Kidney tubule cell (primary cell): ENCODE measurements around the gene ABCC8.

ENCODE experiments used
- DNase-seq: peaks from one replicate; pipeline ENCODE4 v3.0.0-alpha.2; 2018; ENCODE audit warnings: low spot score

ABCC8 gene

DNA sequence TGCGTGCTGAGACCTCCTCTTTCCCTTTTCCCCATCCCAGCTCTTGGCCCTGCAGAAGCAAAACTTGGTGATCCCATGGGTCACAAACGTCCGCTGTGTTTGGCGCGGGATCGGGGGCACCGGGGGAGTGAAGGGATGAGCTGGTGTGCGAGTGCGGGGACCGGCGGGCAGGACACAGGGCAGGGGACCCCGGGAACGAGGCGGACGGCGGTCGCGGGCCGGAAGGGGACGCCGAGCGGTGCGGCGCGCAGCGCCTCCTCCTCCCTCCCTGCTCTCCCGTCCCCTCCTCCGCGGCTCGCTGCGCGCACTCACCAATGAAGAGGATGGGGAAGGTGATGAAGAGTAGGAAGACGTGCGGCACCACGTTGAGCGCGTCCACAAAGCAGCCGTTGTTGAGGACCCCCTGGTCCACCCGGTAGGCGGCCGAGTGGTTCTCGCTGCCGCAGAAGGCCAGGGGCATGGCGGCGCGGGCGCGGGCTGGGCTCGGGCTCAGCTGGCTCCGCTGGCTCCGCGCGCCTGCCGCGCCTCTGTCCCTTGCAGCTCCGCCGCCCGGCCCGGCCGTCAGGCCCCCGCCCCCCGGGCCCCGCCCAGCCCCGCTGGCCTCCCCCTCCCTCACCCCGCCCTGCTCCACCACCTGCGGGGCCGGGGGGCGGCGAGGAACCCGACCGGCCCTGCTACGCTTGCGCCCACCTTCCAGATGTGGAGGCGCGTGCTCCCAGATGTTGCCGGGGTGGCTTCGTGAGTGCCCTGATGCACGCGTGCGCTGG, at the start of gene ABCC8:
Gene ABCC8 (minus strand): TSS at position 529 of the 767 bp plus-strand sequence. CDS start 69 bp downstream, at position 460.
- no peak for DNase-seq

DNA sequence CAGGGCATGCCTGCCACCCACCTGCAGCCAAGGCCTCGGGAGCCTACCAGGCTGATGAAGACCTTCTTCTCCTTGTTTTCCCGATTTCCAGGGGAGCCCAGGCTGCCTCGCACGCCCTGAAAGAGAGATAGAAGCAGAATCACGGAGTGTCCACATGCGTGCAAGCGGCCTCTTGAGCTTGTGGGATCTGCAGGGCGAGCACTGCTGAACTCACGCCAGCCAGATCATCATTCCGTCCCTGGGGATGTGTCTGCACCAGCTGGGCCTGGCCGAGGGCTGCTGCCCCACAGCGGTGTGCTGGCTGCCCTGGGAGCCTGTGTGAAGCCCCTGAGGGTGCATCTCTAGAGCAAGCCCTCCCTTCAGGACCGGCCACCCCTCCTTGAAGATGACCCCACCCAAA, 49.7 kb upstream of the ABCC8 start:
- no peak for DNase-seq

DNA sequence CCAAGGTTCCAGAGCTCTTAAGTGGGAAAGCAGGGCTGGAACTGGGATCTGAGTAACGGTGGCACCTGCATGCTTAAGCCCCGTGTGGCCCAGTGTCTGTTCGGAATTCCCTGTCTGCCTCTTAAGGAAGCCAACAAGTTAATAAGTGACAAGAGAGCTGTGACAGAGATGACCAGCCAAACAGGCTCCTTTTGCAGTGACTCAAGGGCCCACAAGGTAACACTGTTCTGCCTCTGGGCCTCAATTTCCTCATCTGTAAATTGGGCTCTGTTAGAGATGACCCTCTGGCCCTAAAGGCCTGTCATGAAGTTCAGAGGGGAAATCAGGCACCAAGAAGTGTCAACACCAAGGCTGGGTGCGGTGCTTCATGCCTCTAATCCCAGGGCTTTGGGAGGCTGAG, 48.9 kb upstream of the ABCC8 start:
- DNase-seq: peak; percentile 89

DNA sequence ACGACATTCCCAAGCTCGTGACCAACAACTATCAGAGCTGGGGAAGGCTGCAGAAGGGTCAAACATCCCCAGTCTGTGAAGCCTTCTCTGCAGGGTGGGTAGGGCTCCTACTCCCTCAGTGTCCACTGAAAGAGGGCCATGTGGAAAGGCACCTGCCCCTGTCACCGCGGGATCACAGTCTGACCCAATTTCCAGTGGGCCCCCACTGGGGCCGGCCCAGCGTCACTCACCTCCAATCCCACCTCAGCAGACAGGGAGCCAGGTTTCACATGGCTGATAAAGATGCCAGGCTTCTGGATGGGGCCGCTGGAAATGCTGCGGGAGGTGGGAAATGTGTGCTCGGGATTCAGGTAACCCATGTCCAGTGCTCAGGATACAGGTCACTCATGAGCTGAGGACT, 47.6 kb upstream of the ABCC8 start:
- no peak for DNase-seq

DNA sequence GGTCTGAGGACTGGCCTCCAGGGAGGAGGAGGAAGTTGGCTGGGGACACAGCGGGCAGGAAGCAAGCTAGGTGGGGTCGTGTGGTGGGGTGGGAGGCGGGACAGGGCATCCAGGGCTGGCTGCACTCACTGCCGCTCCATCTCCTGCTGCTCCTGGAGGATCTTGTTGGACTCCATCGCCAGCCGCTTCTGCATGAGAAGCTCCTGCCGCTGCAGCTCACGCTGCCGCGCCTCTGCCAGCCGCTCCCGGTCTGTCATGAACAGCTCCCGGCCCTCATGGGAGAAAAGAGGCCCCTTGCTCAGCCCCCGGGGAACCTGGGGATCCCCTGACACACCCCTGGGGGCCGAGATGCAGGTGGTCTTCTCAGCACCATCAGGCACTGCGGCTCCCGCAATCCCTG, 46.0 kb upstream of the ABCC8 start:
- no peak for DNase-seq

DNA sequence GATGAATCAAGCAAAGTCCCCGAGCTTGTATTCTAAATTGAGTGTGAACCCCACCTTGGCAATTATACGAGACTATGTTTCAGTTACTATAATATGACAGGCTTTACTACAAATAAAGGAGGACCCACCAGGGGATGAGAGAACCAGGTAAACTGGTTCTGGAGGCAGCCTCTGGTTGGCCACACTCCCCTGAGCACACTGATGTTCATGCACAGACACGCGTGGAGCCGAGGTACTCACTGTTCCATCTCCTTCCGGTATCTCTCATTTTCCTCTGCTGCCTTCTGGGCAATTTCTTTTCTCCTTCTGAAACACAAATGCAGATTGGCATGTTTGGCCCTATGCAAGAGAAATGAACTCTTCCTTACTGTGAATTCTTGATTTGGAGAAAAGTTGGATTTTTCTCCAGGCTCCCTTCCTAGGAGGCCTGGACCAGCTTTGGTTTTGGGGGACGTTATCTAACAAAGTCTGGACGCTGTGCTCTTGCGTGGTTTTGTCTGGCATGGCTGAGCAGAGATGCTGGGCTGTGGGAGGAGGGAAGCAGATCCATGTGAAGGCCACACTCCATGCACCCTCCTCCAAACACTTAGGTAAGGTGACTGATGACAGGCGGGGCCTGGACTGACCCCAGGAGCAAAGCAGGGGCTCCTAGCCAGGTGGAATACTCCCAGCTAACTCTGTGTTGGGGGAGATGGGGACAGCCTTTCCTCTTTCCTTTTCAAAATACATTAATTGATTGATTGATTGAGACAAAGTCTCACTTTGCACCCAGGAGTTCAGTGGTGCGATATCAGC, 44.7 kb upstream of the ABCC8 start:
- no peak for DNase-seq

DNA sequence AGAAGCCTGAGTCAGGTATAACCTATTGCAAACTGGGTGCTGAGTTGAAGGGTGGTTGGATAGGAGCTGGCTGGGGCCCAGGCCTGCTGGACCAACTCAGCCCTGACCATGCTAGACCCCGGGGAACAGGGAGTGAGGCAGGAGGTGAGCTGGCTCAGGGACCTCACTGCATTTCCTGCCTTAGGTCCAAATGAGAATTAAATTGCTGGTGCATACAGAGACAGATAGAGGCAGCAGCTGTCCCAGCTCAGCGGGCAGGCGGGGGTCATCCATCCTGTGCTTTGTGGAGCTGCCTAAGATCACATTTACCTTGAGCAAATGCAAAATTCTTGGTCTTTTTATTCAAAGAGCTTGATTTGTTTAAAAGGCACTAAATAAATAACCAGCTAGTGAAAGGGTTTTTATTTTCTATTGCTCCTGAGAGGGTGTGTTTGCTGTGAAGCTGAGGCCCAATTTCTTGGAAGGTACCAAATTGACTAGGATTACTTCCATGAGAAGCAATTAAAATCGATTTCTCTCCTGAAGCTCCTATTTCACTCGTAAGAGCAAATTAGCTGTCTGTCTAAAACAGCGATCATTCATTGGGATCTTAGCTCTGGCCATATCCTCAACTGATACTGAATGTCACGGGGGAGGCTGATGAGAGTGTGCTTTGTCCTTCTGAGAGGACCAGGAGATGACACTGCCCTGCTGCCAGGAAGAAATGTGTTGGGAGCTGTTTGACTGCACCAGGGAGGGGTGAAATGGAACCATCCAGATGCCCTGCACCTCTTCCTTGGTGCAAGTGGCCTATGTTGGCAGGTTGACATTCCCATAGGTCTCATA, 42.6 kb upstream of the ABCC8 start:
- DNase-seq: no peak

DNA sequence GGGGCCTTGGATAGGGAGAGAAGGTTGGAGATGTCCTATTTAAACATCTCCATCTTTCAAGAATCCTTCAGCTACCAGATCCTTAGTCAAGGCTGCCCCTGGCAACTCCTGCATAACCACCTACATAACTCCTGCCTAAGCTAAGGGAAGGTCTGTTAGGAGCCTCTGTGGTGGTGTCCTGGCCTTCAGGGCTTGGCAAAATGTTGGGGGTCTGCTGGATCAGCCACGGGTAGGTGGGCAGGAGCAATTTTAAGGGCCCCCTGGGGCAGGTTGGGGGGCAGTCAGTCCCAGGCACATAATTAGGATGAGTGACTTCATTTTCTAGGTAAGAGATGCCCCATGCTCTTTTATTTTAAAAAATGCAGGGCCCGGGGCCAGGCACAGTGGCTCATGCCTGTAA, 41.7 kb upstream of the ABCC8 start:
- no peak for DNase-seq

DNA sequence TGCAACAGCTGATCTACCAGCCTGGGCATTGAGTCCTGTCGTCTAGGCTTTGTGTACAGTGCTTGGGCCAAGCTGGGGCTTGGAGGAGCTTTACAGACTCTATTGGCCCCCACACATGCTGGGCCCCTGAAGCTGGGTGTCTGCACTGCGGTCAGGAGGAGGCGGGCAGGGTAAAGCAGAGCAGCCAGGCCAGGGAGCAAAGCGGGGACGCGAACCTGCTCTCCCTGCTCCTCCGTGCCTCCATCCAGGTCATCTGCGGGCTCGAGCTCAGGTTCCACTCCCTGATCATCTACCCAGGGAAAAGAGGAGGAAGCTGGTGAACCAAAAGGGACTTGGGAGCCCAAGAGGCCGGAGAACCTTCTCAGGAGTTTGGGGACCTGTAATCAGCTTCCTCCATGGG, 40.5 kb upstream of the ABCC8 start:
- no peak for DNase-seq

DNA sequence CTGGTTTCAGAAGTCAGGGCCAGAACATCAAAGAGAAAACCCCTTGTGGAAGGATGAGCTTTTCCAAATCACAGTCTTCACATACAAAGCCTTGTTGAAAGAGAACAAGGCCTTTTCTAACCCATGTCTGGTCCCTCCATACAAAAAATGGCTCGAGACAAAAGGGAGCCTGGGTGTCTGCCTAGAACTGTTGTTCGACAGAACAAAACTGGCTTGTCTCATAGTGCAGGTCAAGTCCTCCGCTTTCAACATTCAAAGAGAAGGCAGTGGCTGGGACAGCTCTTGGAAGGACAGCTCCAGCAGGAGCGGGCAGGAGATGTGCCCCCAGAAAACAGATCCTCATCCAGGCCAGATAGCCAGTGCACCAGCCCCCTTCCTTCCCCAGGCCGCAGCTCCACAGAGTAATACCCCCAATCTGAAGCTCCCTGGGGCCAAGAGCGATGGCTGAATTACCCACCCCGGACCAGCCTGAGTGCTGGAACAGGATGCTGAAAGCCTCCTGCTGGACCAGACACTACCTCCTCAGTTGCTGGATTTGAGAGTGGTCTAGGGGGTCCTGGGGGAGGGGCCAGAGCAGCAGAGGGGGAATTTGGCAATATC, 40.0 kb upstream of the ABCC8 start:
- no peak for DNase-seq

DNA sequence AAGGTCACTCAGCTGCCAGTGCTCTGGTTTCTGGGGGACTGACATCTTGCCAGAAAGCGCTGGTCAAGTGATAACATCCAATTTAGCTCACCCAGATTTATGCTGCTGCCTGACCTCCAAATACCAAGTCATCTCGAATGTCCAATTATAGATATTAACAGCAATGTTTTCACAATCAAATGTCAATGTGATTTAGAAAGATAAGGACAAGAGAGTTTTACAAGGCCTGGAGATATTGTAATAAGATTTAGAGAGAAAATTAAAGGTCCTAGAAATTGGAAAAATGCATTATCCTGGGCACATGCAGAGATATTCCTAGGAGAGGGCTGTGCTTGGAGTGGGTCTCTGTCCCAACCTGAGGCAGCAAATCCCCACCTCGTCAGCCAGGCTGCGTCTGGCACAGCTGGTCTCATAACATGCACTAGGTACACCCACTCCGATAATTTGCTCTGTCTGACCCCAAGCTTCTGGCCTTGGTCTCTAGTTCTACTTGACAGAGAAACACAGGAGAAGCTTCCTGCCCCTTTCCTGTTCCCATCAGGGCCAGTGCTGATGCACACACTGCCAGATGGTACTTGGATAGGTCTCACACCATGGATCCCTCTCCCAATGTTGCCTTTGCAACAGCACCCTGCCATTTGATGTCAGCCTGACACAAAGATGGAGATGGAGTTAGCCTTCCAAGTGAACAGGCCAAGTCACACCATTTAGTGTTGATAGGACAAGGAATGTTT, 39.0 kb upstream of the ABCC8 start:
- DNase-seq: no peak

DNA sequence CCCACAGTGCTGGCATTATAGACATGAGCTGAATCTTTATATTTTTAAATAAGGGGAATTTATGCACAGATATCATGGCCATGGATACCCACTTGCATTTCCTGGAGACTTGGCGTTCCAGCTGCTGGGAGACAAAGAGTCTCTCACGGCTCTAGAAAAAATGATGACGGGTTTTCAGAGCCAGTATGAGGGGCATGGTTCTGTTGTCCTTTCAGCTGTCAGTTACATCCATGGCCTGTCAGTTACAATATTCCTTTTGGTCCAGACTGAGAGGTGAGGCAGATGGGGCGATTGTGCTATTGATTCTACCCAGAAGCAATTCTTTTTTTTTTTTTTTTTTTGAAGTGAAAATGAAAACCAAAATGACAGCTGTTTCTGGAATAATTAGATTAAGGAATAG, 37.8 kb upstream of the ABCC8 start:
- DNase-seq: no peak

DNA sequence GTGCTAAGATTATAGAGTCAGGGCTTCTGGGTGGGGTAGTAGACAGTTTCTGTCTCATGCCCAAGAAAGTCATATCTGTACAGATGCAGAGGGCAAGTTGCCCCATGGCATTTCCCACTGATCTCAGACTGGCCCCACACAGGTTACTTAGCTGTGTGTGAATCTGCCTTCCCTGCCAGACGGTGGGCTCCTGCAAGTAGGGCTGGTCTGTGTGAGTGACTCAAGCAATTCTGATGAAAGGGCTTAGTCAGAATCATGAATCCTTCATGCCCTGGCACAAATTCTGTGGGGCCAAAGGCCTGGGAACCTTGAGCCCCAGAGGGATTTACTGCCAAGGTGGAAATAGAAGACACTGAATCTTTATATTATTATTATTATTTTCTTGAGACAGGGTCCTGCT, 37.2 kb upstream of the ABCC8 start:
- DNase-seq: peak; percentile 61

DNA sequence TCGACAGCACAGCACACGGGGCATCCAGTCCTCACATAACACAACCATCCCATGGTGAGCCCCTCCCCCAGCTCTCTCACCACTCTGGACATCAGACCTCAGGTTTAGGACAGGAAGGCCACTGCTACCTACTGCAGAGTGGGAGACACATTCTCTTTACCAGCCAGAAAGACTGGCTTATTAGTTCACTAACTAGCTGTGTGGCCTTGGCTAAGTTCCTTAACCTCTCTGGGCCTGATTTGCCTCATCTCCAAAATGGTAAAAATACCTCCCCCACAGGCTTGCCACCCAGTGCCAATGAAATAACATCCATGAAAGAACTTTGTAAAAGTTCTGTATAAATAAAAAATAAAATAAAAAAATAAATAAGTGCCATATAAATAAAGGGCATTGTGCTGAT, 35.5 kb upstream of the ABCC8 start:
- DNase-seq: no peak

DNA sequence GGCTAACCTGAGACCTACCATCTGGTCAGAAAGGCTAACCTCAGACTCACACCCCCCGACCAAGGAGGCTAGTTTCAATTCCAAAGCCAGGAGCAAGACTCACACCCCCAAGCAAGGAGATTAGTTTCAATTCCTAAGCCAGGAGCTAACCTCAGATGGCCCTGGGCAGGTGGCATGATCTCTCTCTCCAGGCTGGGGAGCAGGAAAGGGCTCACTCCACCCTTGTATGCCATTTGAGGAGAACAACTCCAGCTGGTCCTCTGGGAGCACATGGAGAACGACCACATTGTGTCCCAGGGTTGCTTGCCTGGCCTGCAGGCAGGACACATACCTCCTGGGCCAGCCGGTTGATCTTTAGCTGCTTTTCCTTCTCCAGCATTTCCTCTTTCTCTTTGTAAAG, 34.9 kb upstream of the ABCC8 start:
- no peak for DNase-seq

DNA sequence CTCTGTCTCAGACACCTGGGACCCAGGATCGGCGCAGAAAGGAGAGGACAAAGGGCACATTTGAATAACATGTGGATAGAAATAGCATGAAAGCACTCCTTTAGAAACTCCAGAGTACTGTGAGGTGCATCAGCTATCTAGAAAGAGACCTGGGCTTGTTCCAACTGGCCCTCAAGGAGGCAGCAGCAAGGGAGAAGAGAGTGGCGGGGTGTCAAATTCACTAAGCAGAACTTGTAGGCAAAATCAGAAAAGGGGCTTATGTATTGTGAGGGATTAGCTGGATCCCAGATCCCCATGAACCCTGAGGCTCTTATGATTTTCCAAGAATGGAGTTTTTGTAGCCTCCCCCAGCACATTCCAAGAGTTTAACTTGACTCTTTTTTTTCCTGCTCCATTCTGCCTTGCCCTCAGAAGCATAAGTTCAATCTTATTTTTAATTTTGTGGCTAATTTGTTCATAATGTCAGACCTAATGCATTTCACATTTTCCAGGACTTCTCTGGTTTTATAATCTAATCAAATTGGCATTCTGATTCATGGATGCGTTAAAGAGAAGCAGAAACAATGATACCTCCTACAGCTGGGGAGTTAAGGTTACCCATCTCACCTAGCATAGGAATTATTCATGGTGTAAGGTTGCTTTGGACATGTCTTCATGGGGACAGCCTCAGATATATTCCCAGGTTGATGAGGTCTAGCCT, 34.0 kb upstream of the ABCC8 start:
- no peak for DNase-seq

DNA sequence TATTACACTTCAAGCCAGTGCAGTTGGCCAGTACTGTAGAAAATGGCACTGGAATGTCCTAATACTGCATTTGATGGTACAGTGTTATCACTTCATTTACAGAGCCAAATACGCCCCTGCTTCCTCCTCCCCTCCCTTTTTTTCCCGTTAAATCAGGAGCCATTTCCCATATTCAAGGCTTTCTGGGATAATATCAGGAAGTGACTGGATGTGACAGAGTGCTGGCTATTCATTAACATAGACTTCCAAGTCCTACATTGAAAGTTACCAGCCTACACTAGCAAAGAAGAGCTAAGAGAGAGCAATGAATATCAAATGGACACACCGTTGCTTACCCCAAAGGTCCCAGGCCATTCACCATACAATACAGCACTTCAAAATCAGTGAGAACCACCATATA, 32.1 kb upstream of the ABCC8 start:
- peak; percentile 72 for DNase-seq

DNA sequence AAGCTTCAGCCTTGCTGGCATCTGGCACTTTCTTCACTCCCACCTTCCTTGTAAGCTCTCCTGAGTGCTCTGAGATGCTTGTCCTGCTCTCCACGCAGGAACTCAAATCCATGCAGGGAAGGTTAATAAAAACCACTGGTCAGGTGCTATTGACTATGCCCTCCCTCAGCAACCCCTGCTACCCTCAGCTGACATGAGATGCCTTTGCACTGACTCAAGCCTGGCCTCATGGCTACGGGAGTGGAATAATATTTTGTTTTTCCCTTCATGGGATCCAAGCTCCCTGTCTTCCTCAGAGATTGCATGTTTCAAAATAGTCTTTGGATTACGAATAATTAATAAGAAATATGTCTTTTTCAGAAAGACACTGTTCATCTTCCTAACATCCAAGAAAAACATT, 31.7 kb upstream of the ABCC8 start:
- DNase-seq: peak; percentile 89

DNA sequence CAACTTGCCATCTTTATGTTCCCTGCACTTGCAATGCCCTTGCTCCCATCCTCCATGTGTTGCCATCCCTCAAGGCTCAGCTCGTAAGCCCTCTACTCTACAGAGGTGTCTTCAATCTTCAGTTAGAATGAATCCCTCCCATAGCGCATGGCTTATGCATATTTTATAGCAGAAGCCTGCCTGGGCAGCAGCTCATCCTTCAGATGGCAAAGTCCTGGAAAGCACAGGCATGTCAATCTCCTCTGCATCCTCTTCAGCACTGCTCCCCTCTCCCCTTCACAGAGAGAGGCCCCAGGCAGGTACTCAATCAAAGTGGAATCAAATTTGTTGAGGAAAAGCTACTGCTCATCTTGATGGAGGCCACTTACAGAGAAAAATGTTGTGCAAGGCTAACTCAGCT, 31.1 kb upstream of the ABCC8 start:
- DNase-seq: no peak

DNA sequence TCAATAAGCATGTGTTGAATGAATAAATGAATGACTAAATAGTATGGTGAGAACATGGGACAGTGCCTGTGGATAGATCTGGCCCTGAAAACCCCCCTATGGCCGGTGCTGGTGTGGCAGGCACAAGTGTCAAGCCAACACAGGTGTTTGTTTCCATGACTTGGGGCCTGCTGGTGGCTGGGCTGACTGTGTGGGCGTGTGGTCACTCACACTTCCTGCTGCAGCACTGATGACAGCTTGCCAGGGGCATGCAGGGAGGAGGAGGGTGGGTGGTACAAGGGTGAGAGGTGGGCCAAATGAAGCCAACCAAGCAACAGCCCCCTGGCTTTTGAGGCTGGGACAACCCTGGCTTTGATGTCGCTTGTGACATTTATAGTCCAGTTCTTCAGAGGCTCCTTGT, 30.3 kb upstream of the ABCC8 start:
- peak; percentile 69 for DNase-seq

DNA sequence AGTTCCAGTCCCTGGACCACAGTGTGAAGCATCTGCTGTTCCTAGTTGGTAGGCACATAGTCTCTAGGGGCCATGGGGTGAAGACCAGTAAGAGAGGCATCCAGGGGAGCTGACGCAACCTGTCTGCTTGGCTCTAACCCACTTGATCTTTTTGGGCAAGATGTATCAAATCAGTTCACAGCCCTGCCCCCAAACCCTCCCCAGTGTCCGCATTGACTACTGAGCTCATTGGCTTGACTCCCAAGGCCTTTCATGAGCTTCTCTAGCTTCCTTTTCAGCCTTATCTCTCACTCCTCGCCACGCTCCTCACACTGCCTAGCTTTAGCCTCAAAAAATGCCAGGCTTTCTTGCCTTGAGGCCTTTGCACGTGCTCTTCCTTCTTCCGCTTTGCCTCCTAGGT, 29.7 kb upstream of the ABCC8 start:
- no peak for DNase-seq
